Subcutaneous abdominal adipose tissue (tissue), 5 donors: Measurements from ENCODE around the gene ANO8.

Source experiments
- H3K27ac ChIP-seq: one replicate; pipeline ENCODE4 v1.7.0; 2013; ENCODE audit warnings: low read depth, mild to moderate bottlenecking, inconsistent platforms, low read length, moderate library complexity
- H3K27me3 ChIP-seq, 5 donors: one replicate each; pipeline ENCODE4 v1.7.0; 2013; ENCODE audit warnings: low read length in 5 of 5, inconsistent platforms in 1 of 5; ENCODE audit not compliant: control insufficient read depth in 5 of 5, insufficient read depth in 4 of 5
- H3K36me3 ChIP-seq, 5 donors: one replicate each; pipeline ENCODE4 v1.7.0; 2013; ENCODE audit warnings: low read length in 5 of 5; ENCODE audit not compliant: control insufficient read depth in 5 of 5, insufficient read depth in 5 of 5
- H3K4me1 ChIP-seq, 5 donors: one replicate each; pipeline ENCODE4 v1.7.0; 2013; ENCODE audit warnings: low read length in 5 of 5, mild to moderate bottlenecking in 3 of 5, moderate library complexity in 1 of 5; ENCODE audit not compliant: control insufficient read depth in 5 of 5, insufficient read depth in 5 of 5
- H3K4me3 ChIP-seq, 5 donors: one replicate each; pipeline ENCODE4 v1.7.0; 2013; ENCODE audit warnings: low read length in 5 of 5, low read depth in 1 of 5
- H3K9ac ChIP-seq, 5 donors: one replicate each; pipeline ENCODE4 v1.7.0; 2013; ENCODE audit warnings: low read length in 5 of 5, mild to moderate bottlenecking in 4 of 5, moderate library complexity in 3 of 5
- H3K9me3 ChIP-seq, 5 donors: one replicate each; pipeline ENCODE4 v1.7.0; 2013; ENCODE audit warnings: low read length in 5 of 5; ENCODE audit not compliant: control insufficient read depth in 5 of 5
- donor health status: healthy.
- donor health status: healthy.
- donor health status: healthy.
- donor health status: healthy.
- donor health status: healthy.

The ANO8 gene

DNA sequence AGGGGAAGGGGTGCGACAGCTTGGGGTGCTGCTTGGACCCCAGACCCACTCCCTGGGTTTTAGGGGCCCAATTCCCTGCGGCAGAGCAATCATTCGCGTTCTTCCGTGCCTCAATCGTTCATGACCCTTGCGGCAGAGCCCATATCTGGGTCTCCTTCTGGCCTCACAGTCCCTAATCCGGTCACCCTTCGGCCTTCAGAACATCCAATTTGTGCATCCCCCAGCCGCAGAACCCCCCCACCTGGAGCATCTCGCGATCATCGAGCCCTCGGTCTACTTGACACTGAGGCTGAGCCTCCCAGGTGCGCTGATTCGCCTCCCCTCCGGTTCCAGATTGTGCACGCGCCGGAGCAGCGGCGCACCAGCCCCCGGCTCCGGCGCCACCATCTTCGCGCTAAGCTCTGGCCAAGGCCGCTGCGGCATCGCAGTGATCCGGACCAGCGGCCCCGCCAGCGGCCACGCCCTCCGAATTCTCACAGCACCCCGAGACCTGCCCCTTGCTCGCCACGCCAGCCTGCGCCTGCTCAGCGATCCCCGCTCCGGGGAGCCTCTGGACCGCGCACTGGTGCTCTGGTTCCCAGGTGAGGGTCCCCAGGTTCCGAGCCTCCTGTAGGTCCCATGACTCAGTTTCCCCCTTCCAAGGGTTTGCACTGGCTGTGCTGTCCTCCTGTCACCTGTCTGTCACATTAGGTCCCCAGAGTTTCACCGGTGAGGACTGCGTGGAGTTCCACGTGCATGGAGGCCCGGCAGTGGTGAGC, 3.2 kb upstream of the ANO8 start:
- peaks cover 3 to 54% (median 42%) of the 10 kb centered on the region in 5 donors for H3K4me1 ChIP-seq
- H3K27ac ChIP-seq, result peak overlapping the region; percentile 95
- peak overlapping the region; percentile 88 to 96 (median 94) for H3K4me3 ChIP-seq
- H3K27me3 ChIP-seq, result no peaks in the 10 kb centered on the region
- H3K9ac ChIP-seq, result peak overlapping the region in 4 of 5 donors; percentile 63 to 93 (median 84)
- peaks cover 0 to 17% (median 5%) of the 10 kb centered on the region in 5 donors for H3K36me3 ChIP-seq
- H3K9me3 ChIP-seq, result no peaks in the 10 kb centered on the region

GRCh38 chr19:17336872-17337674, 2.4 kb upstream of the ANO8 start, which contains the start of gene GTPBP3:
Gene GTPBP3, plus strand, starts transcription at chr19:17337553. Its CDS starts 59 bp downstream, at chr19:17337612.
- peak within 1 kb of the TSS; percentile 79 to 93 (median 86) for H3K9ac ChIP-seq

GRCh38 chr19:17335575-17335974, 920 bp upstream of the ANO8 start:
- Histone ChIP-seq H3K4me3 (peak overlapping the region in 1 of 5 donors; percentile 82), H3K4me1 (peaks cover 3 to 54% (median 42%) of the 10 kb centered on the region in 5 donors), H3K36me3 (peaks cover 0 to 14% (median 6%) of the 10 kb centered on the region in 5 donors), H3K9ac (peak overlapping the region in 1 of 5 donors; percentile 53), H3K27ac (no peak overlapping the region), H3K27me3 (no peaks in the 10 kb centered on the region), H3K9me3 (no peaks in the 10 kb centered on the region)

More at GRCh38 chr19:17336872-17337674, 2.4 kb upstream of the ANO8 start, which contains the start of gene GTPBP3:
- peaks cover 0 to 16% (median 5%) of the 10 kb centered on the region in 5 donors for H3K36me3 ChIP-seq
- no peaks in the 10 kb centered on the region for H3K9me3 ChIP-seq
- H3K4me3 ChIP-seq, result peak within 1 kb of the TSS; percentile 88 to 96 (median 94)
- H3K27ac ChIP-seq, result peak within 1 kb of the TSS; percentile 95
- peaks cover 3 to 54% (median 42%) of the 10 kb centered on the region in 5 donors for H3K4me1 ChIP-seq
- no peaks in the 10 kb centered on the region for H3K27me3 ChIP-seq

DNA sequence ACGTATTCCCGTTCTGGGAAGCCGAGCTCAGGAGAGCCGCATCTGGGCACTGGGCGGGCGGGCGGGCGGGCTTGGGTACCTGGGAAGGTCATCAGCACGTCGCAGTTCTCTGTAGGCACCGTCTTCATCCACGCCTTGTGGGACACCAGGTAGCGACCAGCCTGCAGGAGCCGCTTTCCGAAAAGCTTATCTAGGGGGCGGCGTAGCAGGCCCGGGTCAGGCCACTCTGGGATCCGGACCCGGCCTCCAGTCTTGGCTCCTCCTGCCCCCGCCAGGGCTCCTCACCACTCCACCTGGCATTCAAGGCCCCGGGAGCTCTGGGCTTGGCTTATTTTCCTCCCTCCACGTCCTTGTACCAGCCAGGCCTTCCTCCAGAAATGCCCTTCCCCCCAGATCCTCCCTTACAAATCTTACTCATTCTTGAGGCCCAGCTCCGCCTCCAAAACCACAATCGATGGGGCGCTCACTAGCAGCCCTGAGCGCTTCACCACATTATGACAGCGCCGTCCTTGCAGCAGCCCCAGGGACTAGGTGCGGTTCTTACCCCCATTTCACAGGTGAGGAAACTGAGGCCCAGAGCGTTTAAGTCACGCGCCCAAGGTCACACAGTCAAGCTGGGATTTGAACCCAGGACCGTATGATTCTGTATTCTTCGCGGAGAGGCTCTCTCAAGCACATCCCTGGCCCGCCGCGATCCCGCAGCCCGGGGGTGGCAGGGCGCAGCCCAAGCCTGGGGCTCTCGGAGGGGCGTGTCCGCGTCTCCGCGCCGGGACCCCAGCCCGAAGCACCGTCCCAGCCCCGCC, 843 bp downstream of the ANO8 start:
- H3K27ac ChIP-seq, result peak overlapping the region; percentile 23
- peaks cover 0 to 26% (median 8%) of the 10 kb centered on the region in 5 donors for H3K36me3 ChIP-seq
- peaks cover 3 to 59% (median 42%) of the 10 kb centered on the region in 5 donors for H3K4me1 ChIP-seq
- peak overlapping the region in 4 of 5 donors; percentile 71 to 81 (median 74) for H3K9ac ChIP-seq
- H3K9me3 ChIP-seq, result no peaks in the 10 kb centered on the region
- no peaks in the 10 kb centered on the region for H3K27me3 ChIP-seq
- peak overlapping the region; percentile 70 to 87 (median 80) for H3K4me3 ChIP-seq

DNA sequence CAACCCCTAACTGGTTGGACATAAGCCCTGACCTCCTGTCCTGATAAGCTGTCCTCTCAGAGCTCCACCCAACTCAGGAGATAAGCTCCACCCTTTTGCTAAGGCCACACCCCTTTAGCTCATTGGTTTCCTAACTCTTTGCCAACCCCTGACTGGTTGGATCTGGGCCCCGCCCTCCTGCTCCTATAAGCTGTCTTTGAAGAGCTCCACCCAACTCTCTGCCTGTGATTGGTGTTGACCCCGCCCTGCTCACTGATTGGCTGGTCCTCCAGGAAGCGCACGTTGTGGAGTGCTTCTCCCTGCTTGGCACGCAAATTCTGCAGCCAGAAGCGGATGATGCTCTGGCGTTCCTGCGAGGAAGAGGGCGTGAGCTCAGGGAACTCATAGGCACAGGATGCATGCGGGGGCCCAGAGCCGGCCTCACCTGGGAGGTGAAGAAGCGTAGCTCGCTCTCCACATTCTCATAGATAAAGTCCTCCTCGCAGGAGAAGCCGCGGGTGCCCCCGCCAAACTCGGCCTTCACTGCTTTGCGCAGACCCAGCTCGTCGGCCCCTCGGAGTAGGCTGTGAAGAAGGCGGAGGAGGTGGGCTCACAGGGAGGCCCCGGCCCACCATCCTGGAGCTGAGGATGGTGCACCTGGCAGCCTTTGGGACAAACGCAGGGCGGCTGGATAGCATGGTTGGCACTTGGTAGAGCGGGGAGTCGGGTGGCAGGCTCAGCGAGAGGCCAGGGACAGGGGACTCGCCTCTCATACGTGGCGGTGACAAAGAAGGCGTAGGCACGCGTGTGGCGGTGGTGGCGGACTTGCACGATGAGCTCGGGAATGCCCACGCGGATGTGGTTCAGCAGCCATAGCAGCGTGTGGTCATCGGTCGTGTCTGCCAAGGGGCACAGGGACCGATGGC, 1.7 kb downstream of the ANO8 start:
- Histone ChIP-seq H3K9ac (no peak overlapping the region), H3K27ac (no peak overlapping the region), H3K4me1 (peaks cover 3 to 56% (median 33%) of the 10 kb centered on the region in 5 donors), H3K4me3 (no peak overlapping the region), H3K27me3 (no peaks in the 10 kb centered on the region), H3K9me3 (no peaks in the 10 kb centered on the region), H3K36me3 (peaks cover 0 to 22% (median 8%) of the 10 kb centered on the region in 5 donors)

DNA sequence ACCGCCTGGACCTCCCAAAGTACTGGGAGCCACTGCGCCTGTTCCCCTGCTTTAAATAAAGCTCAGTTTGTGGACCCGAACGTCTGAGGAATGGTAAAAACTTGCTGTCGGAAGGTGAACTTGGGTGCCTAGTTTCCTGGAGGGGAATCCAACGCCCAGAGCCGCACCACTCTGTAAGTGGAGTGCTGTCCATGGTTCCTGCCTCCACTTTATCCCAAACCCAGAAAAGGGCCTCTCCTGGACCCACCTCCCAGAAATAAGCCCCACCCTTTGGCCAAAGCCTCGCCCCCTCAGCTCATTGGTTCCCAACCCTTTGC, 2.3 kb downstream of the ANO8 start:
- H3K9ac ChIP-seq, result no peak overlapping the region
- no peaks in the 10 kb centered on the region for H3K9me3 ChIP-seq
- no peak overlapping the region for H3K27ac ChIP-seq
- H3K4me3 ChIP-seq, result no peak overlapping the region
- H3K36me3 ChIP-seq, result peaks cover 0 to 27% (median 10%) of the 10 kb centered on the region in 5 donors
- H3K27me3 ChIP-seq, result no peaks in the 10 kb centered on the region
- peaks cover 3 to 51% (median 28%) of the 10 kb centered on the region in 5 donors for H3K4me1 ChIP-seq

GRCh38 chr19:17331045-17331558, 3.6 kb downstream of the ANO8 start:
- peaks cover 0 to 32% (median 10%) of the 10 kb centered on the region in 5 donors for H3K36me3 ChIP-seq
- H3K27me3 ChIP-seq, result no peaks in the 10 kb centered on the region
- H3K9me3 ChIP-seq, result no peaks in the 10 kb centered on the region
- no peak overlapping the region for H3K9ac ChIP-seq
- no peak overlapping the region for H3K4me3 ChIP-seq
- no peak overlapping the region for H3K27ac ChIP-seq
- H3K4me1 ChIP-seq, result peaks cover 3 to 53% (median 29%) of the 10 kb centered on the region in 5 donors

DNA sequence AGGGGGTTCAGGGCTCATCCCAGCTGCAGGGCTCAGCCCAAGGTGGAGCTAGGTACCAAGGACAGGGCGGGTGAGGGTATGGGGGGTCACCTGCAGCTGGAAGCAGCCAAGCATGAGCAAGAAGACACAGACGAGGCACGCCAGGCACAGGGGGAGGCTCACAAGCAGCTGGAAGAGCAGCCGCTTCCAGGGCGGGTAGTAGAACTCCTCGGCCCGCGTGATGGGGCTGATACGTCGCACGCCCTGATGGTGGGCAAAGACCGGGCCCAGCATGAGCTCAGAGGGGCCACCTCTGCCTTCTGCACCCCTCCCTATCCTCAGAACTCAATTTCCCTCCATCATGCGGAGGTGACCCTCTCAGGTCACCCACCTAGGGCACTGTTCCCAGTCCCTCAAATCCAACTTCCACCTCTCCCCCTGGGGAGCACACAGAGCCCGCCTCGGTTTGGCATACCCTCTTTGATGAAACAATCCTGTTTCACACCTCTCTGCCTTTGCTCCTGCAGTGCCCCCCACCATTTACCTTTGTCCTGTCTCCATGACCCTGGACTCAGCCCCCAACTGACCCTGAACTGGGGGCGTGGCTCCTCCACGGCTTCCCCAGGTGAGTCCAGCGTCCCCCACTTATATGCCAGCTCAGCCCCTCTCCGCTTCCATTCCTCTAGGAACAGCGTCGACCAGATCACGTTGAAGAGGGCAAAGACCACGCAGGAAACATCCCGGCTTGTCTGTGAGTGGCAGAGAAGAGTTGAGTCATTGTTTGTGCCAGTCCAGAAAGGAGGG, 4.2 kb downstream of the ANO8 start:
- peaks cover 0 to 32% (median 10%) of the 10 kb centered on the region in 5 donors for H3K36me3 ChIP-seq
- H3K9me3 ChIP-seq, result no peaks in the 10 kb centered on the region
- H3K4me1 ChIP-seq, result peaks cover 3 to 52% (median 32%) of the 10 kb centered on the region in 5 donors
- H3K27me3 ChIP-seq, result no peaks in the 10 kb centered on the region
- H3K9ac ChIP-seq, result no peak overlapping the region
- no peak overlapping the region for H3K4me3 ChIP-seq
- H3K27ac ChIP-seq, result no peak overlapping the region
